ENCODE measurements around the gene ATP2C2.

Gene ATP2C2

DNA sequence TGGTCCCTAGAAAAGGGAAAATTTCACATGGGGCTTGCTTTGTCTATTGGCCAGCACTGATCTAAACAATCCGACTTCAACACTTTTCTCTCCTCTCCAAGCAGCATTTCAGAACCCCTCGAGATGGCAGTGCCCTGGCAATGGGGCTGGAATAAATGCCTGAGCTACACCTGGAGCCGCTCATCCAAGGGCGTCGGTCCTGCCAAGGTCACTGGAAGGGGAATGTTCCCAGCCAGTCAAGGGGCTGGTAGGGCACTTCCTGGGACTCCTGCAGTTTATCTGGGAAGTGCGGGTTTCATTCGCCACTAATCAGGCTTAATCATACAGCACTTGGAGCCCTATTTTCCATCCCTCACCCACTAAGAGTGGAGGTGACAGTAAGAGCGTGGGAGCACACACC, 119.0 kb downstream of the ATP2C2 start:
- no peak for DNase-seq

DNA sequence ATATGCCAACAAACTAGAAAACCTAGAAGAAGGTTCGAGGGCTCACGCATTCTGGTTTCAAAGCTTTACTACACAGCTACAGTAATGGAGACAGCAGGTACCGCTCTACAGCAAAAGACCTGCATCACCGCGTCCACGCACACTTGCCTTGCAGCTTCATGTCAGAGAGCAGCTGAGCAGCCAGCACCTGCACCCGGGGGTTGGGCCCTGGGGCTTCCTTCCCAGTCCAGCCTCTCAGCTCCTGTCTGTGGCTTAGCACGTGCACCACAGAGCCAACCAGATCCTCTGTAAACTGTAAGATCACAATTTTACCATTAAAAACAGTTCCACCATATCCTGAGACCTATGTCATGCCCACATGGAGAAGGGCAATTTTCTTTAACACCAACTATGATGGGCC, 120.8 kb downstream of the ATP2C2 start:
- DNase-seq = no peak

- no peak for DNase-seq
Measured at GRCh38 chr16:84495506-84495905, 127.2 kb downstream of the ATP2C2 start.

- no peak for DNase-seq
Measured at GRCh38 chr16:84496991-84497390, 128.7 kb downstream of the ATP2C2 start.

DNA sequence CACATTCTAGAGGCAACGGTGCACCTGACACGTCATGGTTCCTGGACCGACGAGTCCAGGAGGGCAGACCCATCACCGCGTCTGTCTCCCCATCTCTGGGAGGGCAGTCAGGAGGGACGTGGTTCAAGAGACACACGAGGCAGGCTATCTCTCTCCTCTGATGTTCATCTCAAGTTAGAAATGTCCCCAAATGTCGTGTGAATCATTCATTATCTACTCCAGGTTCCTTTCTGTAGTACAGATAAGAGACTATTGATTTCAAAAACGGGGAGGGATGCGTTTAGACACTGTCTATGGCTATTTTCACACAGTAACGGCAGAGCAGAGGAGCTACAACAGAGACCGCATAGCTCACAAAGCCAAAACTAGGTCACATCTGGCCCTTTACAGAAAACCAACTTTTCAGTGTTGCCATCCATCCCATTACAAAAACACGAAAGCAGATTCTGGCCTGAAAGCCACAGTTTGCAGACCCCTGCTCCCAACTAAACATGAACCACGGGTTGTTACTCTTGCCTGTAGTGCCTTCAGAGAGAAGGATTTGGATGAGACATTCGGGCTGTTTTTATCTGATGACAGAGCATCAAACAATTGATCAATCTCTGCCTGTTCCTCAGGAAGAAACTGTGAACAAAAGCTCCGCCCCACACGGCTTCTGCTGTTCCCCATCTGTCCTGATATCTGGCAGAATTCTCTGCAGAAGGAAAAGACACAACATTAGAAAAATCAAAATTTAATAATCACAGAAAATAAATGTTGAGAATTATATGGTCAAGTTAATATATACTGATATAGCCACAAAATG, 129.3 kb downstream of the ATP2C2 start:
- DNase-seq = no peak

GRCh38 chr16:84498223-84498610, 129.9 kb downstream of the ATP2C2 start:
- no peak for DNase-seq

DNA sequence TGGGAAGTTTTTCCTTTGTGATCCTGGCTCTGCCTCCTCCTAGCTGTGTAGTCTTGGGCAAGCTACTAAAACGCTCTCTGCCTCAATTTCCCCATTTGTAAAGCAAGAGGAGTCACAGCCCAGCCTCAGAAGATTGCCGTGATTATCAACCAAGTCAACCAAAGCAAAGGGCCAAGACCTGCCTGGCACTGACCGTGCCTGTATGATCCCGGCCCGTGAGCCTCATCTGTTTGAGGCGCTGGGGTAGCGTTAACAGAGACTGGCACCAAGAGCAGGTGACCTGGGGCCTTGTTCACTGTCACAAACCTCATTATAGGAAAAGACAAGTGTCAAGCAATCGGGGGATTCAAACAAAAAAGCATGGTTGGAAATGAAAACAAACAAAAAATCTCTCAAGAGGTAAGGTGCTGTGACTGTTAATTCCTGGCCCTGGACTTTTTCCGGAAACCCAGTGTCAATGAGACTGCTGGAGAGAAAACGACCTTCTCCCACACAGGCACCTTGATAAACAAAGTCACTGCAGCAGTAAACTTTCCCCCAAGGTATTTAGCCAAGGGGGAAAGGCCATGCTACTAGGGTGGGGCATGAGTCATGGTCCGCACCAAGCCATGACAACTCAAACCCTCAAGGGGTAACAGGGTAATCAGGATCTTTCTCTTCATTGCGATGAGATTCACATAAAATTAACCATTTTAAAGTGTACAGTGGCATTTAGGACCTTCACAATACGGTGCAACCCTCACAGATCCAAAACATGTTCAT, 130.7 kb downstream of the ATP2C2 start:
- DNase-seq = no peak

DNA sequence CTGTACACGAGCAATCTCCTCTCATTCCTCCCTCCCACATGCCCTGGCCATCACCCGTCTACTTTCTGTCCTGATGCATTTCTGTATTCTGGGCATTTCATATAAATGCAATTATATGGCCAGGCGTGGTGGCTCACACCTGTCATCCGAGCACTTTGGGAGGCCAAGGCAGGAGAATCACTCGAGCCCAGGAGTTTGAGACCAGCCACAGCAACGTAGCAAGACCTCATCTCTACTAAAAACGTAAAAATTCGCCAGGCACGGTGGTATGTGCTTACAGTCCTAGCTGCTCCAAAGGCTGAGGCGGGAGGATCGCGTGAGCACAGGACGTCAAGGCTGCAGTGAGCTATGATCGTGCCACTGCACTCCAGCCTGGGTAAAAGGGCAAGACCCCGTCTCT, 131.3 kb downstream of the ATP2C2 start:
- DNase-seq = no peak

- DNase-seq = no peak
Measured at GRCh38 chr16:84500531-84500930, 132.2 kb downstream of the ATP2C2 start.

GRCh38 chr16:84501077-84501735, 132.9 kb downstream of the ATP2C2 start:
- no peak for DNase-seq

- DNase-seq = no peak
Measured at GRCh38 chr16:84502075-84502474, 133.7 kb downstream of the ATP2C2 start.

DNA sequence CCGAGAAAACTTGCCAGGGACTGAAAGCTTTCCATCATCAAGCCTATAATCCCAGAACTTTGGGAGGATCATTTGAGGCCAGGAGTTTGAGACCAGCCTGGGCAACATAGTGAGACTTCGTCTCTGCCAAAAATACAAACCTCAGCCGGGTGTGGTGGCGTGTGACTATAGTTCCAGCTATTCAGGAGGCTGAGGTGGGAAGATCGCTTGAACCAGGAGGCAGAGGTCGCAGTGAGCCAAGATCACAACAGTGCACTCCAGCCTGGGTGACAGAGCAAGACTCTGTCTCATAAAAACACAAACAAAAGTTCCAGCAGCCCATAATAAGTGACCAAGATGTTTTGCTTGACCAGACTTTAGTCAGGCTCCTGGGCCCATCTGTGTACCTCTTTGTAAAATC, 134.2 kb downstream of the ATP2C2 start:
- no peak for DNase-seq

GRCh38 chr16:84503751-84504395, 135.5 kb downstream of the ATP2C2 start:
- no peak for DNase-seq

GRCh38 chr16:84504420-84505248, 136.3 kb downstream of the ATP2C2 start, which contains the start of gene MEAK7:
MEAK7 (minus strand) TSS chr16:84504659; CDS start chr16:84498086, 6,573 bp downstream.
- peak; percentile 31 to 99 (median 96) for DNase-seq

- DNase-seq = no peak
Measured at GRCh38 chr16:84505249-84506187, 137.2 kb downstream of the ATP2C2 start.

GRCh38 chr16:84507011-84507982, 139.0 kb downstream of the ATP2C2 start:
- DNase-seq = no peak

DNA sequence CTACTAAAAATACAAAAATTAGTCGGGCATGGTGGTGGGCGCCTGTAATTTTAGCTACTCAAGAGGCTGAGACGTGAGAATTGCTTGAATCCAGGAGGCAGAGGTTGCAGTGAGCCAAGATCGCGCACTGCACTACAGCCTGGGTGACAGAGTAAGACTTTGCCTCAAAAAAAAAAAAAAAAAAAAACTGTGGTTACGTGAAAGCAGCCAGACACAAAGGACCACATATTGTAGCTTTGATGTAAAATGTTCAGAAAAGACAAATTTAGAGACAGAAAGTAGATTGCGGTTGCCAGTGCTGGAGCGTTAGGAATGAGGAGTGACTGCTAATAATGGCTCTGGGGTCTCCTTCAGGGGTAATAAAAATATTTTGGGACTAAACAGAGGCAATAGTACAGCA, 140.2 kb downstream of the ATP2C2 start:
- no peak for DNase-seq

Measured in hypothalamus (tissue), 51 donors.